HPDE6-E6E7 (cell line): ENCODE data around the gene TELO2.

ENCODE experiments used
- DNase-seq: peaks from one replicate; pipeline ENCODE4 v3.0.0; 2011; ENCODE audit warnings: missing footprints; ENCODE audit errors: extremely low spot score

Gene TELO2

DNA sequence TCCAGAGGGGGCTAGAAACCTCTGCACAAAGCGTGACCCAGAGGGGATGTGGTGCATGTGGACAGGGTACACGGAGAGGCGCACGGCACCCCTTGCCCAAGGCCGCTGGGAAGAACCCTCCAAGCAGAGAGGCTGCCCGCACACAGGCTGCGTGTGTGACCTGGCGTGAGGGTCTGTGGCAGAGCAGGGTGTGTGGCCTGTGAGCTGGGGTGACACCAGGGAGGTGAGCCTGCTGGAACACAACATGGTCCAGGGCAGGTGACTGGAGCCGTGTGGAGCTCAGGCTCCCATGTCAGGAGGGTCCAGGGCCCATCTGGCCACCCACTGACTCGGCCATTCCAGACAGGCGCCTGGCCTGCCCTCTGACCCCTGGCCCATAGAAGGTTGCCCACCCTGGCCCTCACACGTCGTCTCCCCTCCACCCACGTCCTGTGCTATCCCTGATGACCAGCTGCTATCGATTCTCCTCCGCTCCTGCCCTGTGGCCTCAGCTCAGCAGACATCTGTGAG is 25.5 kb downstream of the TELO2 start:
- DNase-seq = no peak

DNA sequence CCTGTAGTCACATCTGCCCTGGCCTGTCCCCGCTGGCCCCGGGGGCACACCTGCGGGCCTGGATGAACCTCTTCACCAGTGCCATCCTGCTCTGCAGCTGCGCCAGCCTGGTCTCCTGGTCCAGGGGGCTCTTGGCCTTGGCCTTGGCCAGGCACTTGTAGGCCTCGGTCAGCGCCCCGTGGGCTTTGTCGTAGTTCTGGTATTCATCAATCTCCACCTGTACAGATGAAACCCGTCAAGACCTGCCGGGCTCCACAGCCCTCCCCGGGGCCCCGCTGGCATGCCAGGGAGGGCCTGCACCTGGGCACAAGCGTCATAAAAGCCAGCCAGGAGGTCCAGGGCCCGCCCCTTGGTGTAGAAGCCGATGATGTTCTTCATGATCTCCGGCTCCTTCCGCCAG is 26.7 kb downstream of the TELO2 start:
- no peak for DNase-seq

DNA sequence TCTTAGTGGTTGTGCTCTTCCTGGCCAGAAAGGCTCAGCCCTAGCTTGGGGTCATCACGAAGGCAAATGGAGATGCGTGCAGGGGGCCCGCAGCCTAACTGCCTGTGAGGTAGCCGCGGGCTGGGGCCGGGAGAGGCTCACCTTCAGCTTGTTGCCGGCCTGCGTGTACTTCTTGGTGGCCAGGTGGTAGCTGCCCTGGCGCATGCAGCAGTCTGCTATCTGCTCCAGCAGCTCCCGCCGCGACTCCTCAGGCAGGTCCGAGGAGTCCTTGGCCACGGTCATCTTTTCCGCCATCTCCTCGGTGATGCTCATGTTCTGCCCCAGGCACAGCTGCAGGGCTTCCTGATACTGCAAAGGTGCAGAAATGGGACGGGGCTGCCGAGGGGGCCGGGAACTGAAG is 27.3 kb downstream of the TELO2 start:
- DNase-seq = no peak

DNA sequence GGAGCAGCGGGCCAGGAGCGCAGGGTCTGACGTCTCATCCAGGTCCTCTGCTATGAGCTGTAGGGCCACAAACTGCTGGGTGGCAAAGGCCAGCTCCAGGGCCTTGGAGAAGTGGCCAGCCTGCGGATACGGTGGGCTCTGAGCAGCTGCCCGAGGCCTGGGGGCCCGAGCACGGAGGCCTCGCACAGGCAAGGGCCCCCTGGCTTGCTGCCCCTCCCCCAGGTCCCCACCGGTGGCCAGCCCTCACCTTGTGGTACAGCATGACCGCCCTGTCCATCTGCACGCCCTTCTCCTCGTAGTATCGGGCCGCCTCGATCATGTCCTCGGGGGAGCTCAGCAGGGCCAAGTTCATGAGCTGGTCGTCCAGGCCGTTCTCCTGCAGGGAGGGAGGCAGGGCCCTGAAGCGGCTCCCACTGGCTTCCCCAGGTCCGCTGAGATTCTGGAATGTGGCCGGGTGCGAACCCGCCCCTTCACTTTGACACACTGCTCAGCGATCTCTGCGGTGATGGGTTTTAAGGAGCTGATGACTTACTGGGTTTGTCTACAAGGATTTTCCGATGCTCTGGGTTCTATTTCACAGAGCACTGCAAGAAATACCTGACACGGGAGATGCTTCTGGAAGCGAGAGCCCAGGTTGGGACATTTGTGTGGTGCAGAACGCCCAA is 30.6 kb downstream of the TELO2 start:
- no peak for DNase-seq

DNA sequence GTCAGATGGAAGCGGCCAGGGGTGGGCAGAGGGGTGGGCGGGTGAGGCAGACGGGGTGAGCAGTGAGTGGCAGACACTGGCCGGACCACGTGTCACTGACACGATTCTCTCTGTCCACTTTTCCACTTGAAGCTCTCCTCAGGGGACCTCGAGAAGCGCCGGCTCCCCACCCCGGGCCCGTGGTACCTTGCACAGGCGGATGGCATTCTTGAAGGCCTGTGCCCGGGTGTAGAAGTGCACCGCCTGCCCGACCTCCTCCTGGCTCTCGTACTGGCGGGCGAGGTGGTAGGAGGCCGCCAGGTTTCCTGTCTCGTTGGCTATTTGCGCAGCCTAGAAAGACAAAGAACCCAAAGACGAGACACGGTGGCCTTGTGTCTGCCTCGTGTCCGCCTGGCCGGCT is 31.2 kb downstream of the TELO2 start:
- no peak for DNase-seq

DNA sequence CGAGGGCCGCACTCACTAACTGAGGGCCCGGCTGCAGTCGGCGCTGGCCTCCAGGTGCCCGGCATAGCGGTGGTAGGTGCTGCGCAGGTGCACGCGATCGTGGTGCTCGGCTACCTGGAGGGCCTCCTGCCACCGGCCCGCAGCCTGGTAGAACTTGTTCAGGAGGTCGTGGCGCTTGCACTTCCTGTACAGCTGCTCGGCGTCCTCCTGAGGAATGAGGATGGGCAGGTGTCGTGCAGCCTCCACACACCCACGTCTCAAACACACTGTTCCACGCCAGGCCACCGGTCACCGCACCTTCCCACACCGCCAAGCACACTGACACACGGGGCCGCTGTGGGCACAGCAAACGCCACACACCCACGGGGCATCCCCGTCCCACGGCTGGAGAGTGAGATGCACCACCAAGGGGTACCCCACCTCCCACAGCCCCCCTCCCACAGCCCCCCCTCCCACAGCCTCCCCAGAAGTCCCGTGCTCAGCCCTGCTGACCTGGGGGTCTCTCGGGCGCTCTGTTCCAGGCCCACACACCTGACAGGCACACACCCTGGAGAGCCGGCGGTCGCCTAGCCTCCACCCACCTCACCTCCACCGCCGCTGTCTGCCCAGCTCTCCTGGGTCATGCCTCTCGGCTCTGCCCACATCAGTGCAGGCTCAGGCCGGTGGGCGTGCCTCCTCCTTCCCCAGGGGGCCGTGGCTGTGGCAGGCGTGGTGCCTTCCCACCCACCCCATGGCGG is 32.9 kb downstream of the TELO2 start:
- DNase-seq = no peak

DNA sequence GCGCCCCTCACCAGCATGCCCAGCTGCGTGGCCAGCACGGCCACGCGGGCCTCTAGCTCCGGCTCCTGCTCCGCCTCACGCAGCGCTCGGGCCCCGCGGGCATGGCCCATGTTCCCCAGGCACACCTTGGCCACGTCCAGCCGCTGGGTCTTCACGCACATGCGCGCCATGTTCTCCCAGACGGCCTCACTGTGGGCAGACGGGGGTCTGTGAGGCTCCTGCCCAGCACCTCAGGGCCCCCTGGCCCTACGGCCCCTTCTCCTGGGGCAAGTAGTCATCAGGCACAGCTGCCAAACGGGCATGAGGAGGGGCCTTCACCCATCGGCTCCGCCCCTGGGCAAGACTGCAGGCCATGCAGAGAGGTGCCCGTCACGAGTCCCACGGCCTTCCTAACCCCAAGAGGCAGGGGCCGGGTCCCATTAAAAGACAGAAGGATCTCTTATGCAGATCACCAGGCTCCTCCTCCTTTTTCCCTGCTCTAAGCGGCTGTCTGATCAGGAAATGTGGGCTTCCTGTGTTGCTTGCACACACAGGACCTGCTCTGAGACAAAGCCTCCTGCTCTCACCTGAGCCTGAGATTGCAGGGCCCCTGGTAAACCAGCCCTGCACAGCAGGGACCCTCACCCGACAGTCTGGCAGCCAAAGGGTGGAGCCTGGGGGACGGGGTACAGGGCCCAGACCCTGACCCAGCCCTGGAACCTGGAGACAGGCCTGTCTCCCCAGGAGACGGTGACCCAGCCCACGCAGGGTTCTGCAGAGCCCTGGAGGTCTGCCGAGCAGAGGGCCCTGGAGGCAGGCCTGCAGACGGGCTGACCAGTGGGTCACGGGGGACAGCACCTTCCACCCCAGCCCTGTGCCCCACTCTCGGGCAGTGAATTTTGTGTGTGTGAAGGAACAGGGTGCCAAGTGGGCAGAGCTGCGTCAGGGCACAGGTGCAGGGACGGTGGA is 33.7 kb downstream of the TELO2 start:
- no peak for DNase-seq

DNA sequence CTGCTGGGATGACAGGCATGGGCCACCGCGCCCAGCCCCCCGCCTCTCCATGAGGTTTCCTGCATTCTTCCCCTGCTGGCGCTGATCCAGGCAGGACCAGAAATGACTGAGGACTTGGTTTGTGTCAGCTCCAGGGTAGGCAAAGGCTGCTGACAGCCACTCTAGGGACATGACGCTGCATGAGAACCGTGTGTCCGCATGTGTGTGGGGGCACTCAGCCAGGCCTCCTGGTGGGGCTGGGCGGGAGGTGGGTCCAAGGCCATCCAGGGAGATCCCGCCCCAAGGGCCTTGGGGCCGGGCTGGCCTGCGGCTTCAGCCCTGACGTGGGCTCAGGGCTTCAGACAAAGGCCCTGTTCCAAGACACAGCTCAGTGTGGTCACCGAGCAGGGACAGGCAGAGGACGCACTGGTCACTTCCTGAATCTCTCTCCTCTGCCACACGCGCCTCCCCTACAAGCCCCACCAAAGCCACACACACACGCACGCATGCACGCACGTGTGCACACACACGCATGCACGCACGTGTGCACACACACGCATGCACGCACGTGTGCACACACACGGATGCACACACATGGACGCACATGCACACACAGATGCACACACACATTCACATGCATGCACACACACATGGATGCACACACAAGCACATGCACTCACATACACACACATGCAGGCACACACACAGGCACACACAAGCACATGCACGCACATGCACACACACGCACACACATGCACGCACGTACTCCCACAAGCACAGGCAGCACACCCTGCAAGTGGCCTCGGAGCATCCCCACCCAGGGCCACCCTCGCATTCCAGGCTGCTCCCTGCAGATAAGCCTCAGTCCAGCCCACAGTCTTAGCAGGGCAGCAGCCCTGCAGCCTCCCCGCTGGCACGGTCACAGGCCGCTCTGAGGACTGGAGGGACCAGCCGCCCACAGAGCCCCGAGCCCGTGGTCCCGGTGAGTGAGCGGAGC is 35.0 kb downstream of the TELO2 start:
- no peak for DNase-seq

DNA sequence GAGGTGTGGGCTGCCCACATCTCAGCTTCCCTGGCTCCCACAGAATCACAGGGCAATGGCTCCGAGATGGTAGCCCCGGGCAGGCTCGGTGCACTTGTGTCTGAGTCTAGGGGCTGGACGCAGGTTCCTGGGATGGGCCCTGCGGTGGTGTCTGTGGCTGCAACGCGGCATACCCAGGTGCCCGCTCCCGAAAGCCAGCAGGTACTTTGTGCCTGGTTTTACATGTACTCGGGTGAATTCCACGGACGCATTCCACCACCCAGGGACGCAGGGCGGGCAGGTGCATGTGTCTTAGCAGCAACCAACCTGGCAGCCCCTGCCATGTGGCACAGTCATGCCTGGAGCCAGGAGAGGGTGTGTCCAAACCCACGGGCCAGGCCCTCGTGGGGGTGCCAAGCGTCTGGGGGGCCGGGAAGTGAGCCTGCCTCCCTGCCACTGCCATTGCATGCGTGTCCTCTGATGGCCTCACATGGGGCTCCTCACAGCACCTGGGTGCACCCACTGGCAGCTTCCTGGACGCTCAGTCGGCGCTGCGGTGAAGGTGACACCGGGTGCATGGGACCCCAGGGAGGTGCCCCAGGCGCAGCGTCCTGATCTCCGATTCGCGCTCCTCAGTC is 35.9 kb downstream of the TELO2 start:
- DNase-seq = no peak

DNA sequence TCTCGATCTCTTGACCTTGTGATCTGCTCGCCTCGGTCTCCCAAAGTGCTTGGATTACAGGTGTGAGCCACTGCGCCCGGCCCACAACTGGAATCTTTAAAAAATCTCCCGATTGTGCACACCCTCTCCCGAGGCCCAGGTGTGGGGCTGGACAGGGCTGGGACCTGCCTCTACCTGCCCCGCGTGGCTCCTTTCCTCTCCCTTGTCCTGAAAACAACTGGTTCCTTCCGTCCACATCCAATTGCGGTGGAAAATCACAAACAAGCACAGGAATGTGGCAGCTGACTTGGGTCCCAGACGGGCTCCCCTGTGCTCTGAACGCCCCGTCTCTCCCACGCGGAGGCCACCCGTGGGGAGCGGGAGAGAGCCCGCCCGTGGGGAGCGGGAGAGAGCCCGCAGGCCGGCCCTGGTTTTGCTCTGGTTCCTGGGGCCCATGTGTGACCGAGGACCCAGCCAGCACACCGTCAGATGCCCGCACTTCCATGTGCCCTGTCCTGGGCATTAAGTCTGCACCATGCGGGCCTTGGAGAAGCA is 37.3 kb downstream of the TELO2 start:
- DNase-seq = peak; percentile 42

DNA sequence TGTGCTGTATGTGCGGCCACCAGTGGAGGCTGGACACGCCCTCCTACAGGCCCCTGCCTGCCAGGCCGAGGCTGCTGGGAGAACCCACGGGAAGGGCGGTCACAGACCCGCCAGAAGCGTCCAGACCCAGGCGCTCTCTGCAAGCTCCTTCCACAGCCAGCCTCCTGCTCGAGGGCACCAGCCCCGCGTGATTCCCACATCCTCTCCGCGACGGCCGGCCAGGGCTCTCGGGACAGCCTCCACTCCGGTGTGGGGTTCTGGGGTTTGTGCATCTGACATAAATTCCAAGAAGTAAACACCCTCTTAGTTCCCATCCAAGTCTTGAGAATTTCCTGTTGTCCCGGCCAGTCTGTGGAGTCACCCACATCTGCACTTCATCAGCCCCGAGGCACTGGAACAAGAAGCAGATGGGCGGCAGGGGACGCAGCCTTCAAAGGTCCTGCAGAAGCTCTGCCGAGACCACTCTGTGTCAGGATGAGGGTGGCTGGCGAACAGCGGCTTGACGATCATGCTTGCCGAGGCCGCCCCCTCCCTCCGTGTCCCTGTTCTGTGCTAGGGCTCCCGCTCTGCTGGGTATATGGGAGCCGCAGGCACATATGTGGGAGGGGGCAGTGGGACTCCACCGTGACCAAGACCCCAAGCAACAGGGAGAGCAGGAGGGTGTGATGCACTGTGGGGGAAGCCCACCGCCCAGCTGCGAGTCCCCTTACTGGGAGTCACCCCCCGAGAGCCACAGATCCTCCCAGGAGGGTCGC is 37.9 kb downstream of the TELO2 start:
- no peak for DNase-seq

DNA sequence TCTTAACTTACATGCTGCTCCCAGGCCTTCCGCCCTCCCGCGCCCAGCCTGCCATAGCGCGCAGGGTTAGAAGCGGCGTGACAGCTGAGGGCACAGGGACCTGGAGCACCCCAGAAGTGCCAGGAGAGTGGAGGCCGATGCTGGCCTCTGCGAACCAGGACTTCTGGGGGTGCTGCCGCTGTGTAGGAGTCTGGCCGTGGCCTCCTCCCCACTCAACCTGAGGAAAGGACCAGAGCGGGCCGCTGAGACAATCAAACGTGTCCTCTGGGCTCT is 38.4 kb downstream of the TELO2 start:
- DNase-seq = no peak

DNA sequence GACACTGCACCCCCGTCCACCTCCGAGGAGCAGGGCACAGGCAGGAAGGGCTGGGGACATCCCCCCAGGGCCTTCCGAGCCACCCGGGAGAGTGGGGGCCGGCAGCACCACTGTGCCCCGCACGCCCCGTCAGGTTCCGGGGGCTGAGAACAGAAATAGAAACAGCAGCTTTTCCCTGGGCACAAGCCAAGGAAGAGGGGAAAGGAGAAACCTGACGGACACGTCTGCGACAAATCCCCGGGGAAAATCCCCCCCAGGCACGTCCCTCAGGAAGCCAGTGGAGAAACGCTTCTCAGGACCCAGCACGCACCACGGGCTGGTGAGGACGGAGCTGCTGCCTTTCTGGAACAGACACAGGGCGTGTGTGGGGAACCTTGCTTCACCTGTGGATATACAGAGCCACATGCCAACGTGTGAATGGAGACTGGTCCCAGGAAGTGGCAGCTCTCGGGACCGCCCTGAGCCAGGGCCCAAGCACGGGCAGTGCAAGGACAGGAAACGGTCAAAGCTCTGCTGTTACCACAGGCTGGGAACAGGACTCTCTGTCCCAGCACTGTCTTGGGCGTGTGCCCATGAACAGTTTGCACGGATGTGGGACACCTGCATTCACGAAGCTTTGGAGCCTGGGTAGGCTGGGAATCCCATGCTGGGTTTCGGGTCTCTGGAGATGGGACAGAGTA is 39.1 kb downstream of the TELO2 start:
- DNase-seq = no peak

DNA sequence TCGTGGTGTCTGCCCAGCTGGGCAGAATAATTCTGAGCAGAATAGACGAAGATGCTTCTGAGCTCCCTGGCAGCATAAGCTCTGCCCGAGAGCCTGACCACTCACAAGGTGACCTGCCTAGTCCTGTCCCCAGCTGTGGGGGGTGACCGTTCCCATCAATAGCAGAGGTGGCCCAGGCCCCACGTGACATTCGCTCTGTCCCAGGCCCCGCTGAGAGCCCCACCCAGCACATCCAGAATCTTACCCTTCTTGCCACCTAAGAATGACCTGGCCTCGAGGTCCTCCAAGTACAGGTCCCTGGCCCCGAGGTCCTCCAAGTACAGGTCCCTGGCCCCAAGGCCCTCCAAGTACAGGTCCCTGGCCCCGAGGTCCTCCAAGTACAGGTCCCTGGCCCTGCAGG is 39.6 kb downstream of the TELO2 start:
- no peak for DNase-seq

DNA sequence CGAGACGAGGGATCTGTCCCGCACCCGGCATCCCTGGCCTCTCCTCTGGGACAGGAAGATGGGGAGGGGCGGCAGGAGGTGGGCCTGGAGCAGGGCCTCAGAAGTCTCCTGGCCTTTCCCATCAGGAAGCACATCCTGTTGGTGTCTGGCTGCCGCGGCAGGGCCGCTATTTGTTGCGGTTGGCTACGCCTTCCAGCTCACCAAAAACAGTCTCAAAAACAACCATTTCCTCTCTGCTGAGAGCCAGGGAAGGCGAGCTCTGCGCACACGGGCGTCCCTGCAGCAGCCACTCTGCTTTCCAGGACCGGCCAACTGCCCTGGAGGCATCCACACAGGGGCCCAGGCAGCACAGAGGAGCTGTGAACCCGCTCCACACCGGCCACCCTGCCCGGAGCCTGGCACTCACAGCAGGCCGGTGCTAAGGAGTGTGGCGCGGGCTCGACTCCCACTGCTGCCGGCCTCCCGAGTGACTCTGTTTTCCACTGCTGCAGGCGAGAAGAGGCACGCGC is 40.3 kb downstream of the TELO2 start, which contains the start of gene TMEM204:
Gene TMEM204 (plus strand): TSS at position 224 of the 509 bp plus-strand sequence. CDS start 610 bp downstream, outside the sequence.
- no peak for DNase-seq

DNA sequence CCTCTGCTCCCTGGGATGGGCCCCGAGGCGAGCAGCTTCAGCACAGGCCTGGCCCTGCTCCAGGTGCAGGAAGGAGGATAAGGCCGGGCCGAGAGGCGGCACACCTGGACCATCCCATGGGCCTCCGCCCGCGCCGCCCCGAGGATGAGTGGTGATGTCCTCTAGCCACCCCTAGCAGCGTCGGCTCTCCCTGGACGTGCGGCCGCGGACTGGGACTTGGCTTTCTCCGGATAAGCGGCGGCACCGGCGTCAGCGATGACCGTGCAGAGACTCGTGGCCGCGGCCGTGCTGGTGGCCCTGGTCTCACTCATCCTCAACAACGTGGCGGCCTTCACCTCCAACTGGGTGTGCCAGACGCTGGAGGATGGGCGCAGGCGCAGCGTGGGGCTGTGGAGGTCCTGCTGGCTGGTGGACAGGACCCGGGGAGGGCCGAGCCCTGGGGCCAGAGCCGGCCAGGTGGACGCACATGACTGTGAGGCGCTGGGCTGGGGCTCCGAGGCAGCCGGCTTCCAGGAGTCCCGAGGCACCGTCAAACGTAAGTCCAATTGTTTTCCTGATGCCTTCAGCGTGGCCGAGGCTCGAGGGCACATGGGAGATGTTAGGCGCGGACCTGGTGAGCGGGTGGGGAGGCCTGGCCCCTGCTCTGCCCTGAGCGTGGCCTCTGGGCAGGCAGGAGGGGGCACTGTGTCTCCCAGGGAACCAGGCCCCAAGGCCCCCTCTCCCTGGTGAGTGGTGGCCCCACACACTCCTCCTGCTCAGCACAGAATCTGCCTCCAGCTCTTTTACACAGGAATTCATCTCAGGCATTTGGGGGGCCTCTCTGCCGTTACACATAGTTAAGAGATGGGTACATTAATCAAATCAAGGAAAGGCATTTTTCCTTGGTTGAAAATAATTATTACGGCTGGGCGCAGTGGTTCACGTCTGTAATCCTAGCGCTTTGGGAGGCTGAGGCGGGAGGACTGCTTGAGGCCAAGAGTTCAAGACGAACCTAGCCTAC is 41.2 kb downstream of the TELO2 start:
- DNase-seq = no peak

DNA sequence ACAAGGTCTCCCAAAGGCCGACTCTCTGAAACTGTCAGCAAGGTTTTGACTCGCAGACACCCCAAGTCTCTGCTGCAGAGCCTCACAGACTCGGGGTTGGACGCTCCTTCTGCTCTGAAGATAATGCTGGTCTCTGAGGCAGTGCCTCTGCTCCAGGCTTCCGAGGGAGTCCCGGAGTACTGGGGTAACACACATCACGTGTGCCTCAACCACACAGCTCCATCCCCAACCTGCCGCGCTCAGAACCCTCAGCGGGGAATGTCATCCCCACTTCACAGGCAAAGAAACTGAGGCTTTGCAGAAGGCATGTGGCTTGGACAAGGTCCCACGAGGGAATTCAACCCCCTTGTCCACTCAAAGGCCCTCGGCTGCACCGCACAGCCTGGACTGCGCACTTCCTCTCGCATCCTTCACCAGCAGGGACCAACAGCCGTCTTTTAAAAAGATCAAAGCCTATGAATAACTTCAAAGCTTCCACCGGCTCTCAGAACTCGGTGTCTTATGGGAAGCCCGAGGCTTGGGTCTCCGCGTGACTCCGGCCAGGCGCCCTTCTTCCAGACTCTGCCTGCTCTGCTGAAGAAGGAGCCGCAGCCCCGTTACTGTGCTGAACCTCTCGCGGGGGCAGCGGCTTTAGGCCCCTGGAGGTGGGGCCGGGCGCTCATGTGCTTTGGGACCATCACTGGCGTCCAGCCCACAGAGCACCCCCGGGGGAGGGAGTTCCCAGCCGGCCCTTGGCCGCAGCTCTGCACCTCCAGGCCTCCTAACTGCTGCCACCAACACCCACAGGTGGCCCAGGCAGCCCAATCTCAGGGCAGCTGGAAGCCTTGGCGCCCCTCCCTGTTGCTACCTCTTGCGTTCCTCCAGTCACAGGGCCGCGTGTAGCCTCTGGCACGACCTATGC is 42.5 kb downstream of the TELO2 start:
- no peak for DNase-seq
